Gastroesophageal sphincter (tissue), 4 donors: ENCODE measurements around the gene ARL16. TPM values are rescaled to one million over a fixed set of nuclear protein-coding genes. Genes with fewer than 3 reads are reported as not detected.

ENCODE experiments used
- ATAC-seq: fragments of 150-250 bp; one replicate; pipeline ENCODE4 v1.9.1; 2016; ENCODE audit warnings: mild to moderate bottlenecking, moderate library complexity
- H3K27ac ChIP-seq, 4 donors: fragments of 200-600 bp; sonication (generic) in 3 of 4; 1 replicate in 3 of 4; 2 replicates in 1 of 4; pipeline ENCODE4 v1.5.1; 2016 to 2019
- H3K27me3 ChIP-seq: fragments of 200-600 bp; sonication (generic); one replicate; pipeline ENCODE4 v1.5.1; 2019
- H3K36me3 ChIP-seq, 2 donors: fragments of 200-600 bp; sonication (generic); one replicate each; pipeline ENCODE4 v1.5.1; 2019; ENCODE audit warnings: control low read depth in 1 of 2
- H3K4me1 ChIP-seq, 3 donors: fragments of 200-600 bp; sonication (generic); 1 replicate in 2 of 3; 2 replicates in 1 of 3; pipeline ENCODE4 v1.5.1; 2016 to 2019; ENCODE audit warnings: control low read depth in 2 of 3
- H3K4me3 ChIP-seq, 2 donors: fragments of 200-600 bp; sonication (generic); one replicate each; pipeline ENCODE4 v1.5.1; 2019; ENCODE audit warnings: mild to moderate bottlenecking in 1 of 2, moderate library complexity in 1 of 2
- H3K9me3 ChIP-seq, 3 donors: fragments of 200-600 bp; sonication (generic); one replicate each; pipeline ENCODE4 v1.5.1; 2017 to 2019; ENCODE audit warnings: control low read depth in 2 of 3
- EP300 ChIP-seq: sonication (generic); formaldehyde crosslinking; IDR thresholded peaks from one replicate; pipeline ENCODE4 v1.6.1; 2017; ENCODE audit warnings: antibody characterized with exemption, mild to moderate bottlenecking
- POLR2A ChIP-seq, 2 donors: fragments of 450-650 bp; IDR thresholded peaks; one replicate each; pipeline ENCODE4 v1.6.1; 2017; ENCODE audit warnings: antibody characterized with exemption in 2 of 2, mild to moderate bottlenecking in 2 of 2, moderate library complexity in 1 of 2
- POLR2AphosphoS5 ChIP-seq: sonication (generic); formaldehyde crosslinking; IDR thresholded peaks from one replicate; pipeline ENCODE4 v1.6.1; 2017; ENCODE audit warnings: antibody characterized with exemption
- WGBS, 2 donors: methylation state at CpG; one replicate each; pipeline ENCODE4 v1.1.5; 2018; ENCODE audit warnings: low coverage in 1 of 2; 5-methylcytosine and 5-hydroxymethylcytosine counted together
- total RNA-seq, 4 donors: library from RNA; depleted of rRNA; stranded (reverse); fragments of >200 nt; gene quantifications; one replicate each; pipeline ENCODE4 v1.1.0, GENCODE V29; 2016
- TF ChIP-seq, protein P1 (sequence below), 4 experiments: fragments of 200-600 bp in 2 of 4; fragments of 450-650 bp in 2 of 4; sonication (generic) in 1 of 4; IDR thresholded peaks; one replicate each; pipeline ENCODE4 v1.5.1; 2017 to 2019; ENCODE audit warnings: antibody characterized with exemption in 4 of 4, mild to moderate bottlenecking in 2 of 4, moderate library complexity in 2 of 4

ARL16 gene
- total RNA-seq, 4 donors from 2014 or later, result 26.2 to 52.8 (median 30.2) TPM

DNA sequence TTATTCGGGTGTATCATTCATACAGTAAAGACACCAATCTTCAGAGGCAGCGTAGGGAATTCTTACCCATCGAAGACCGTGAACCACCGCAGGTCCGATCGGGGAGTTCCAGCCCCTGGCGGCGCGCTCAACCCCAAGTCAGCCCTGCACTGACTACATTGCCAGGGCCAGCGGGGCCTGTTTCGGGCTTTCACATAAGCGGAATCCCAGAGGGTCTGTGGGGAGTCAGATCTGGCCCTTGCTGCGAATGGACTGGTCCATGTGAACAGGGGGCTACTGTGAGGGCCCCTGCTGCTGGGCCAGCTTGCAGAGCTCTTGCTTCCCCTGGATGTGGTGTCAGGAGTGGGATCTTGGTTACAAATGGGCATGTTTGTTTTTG lies 34.9 kb downstream of the ARL16 start:
- TF ChIP-seq, protein P1, sequence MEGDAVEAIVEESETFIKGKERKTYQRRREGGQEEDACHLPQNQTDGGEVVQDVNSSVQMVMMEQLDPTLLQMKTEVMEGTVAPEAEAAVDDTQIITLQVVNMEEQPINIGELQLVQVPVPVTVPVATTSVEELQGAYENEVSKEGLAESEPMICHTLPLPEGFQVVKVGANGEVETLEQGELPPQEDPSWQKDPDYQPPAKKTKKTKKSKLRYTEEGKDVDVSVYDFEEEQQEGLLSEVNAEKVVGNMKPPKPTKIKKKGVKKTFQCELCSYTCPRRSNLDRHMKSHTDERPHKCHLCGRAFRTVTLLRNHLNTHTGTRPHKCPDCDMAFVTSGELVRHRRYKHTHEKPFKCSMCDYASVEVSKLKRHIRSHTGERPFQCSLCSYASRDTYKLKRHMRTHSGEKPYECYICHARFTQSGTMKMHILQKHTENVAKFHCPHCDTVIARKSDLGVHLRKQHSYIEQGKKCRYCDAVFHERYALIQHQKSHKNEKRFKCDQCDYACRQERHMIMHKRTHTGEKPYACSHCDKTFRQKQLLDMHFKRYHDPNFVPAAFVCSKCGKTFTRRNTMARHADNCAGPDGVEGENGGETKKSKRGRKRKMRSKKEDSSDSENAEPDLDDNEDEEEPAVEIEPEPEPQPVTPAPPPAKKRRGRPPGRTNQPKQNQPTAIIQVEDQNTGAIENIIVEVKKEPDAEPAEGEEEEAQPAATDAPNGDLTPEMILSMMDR (IDR thresholded peaks at IDR 0.05), result no peak
- TF ChIP-seq POLR2AphosphoS5, result no peak
- TF ChIP-seq EP300, result no peak
- no peak for TF ChIP-seq POLR2A (IDR thresholded peaks at IDR 0.05)
- ATAC-seq, result no peak
- H3K36me3 ChIP-seq, result no peaks in the 10 kb centered on the region
- H3K4me1 ChIP-seq, result peaks cover 0 to 8% (median 0%) of the 10 kb centered on the region in 3 donors
- 55 to 88% methylated on average over 8 to 13 of the region's 14 CpGs for WGBS, 2 donors
- no peak overlapping the region for H3K27ac ChIP-seq
- peaks cover 0 to 11% (median 0%) of the 10 kb centered on the region in 3 donors for H3K9me3 ChIP-seq
- no peak overlapping the region for H3K4me3 ChIP-seq
- H3K27me3 ChIP-seq, result peaks cover 67% of the 10 kb centered on the region

GRCh38 chr17:81648013-81648706 lies 35.4 kb downstream of the ARL16 start:
- H3K27me3 ChIP-seq, result peaks cover 62% of the 10 kb centered on the region

GRCh38 chr17:81647640-81648012 lies 36.0 kb downstream of the ARL16 start:
- Histone ChIP-seq H3K36me3 (no peaks in the 10 kb centered on the region), H3K4me3 (no peak overlapping the region), H3K4me1 (peaks cover 0 to 8% (median 0%) of the 10 kb centered on the region in 3 donors), H3K27me3 (peaks cover 56% of the 10 kb centered on the region), H3K27ac (no peak overlapping the region), H3K9me3 (peaks cover 0 to 11% (median 0%) of the 10 kb centered on the region in 3 donors)
- WGBS, 2 donors, result 38 to 39% methylated on average over 9 to 10 of the region's 21 CpGs
- ATAC-seq, result no peak
- no peak for TF ChIP-seq POLR2AphosphoS5

More at GRCh38 chr17:81648013-81648706, 35.4 kb downstream of the ARL16 start:
- Histone ChIP-seq H3K36me3 (no peaks in the 10 kb centered on the region), H3K9me3 (peaks cover 0 to 11% (median 0%) of the 10 kb centered on the region in 3 donors), H3K27ac (no peak overlapping the region), H3K4me1 (peaks cover 0 to 8% (median 0%) of the 10 kb centered on the region in 3 donors), H3K4me3 (no peak overlapping the region)
- WGBS, 2 donors, result 17% methylated on average over 3 of the region's 78 CpGs
- no peak for ATAC-seq
- TF ChIP-seq, protein P1 (IDR thresholded peaks at IDR 0.05), result no peak
- TF ChIP-seq POLR2AphosphoS5, result no peak
- no peak for TF ChIP-seq POLR2A (IDR thresholded peaks at IDR 0.05)
- TF ChIP-seq EP300, result no peak

DNA sequence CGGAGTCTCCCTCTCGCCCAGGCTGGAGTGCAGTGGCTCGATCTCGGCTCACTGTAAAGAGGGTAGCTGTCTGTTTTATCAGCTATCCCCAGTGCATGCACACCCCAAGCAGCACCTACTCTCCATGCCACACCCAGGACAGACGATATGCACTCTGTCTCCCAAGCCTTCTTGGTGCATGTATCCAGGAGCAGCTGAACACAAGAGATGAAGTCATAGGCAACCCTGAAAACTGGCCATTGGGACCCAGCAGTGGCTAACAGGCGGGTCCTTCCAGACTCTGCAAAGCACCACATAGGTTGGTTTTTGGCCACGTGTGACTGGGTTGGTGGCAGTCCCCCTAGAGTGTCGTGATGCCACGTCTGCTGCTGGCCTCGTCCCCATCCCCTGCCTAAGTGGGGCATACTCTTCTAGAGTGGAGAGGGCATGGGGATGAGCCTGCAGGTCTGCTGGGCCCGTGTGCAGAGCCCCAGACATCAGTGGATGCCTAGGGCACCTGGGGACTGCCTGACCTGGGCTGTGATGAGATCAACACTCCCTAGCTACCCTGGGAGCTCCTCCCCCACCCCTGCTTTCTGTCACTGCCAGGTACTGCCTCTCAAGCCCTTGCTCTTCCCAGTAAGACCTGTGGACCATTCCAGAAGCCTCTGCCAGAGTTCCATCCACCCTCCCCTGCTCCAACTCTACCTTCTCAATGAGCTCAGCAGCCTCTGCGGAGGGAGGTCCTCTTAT lies 36.6 kb downstream of the ARL16 start:
- TF ChIP-seq, protein P1 (IDR thresholded peaks at IDR 0.05), result no peak
- TF ChIP-seq EP300, result no peak
- TF ChIP-seq POLR2AphosphoS5, result no peak
- TF ChIP-seq POLR2A (IDR thresholded peaks at IDR 0.05), result no peak
- no peak overlapping the region for H3K27ac ChIP-seq
- ATAC-seq, result no peak
- 66% methylated on average over 8 of the region's 12 CpGs; no CpG with 5 or more reads in 1 of the 2 donors for WGBS, 2 donors
- no peaks in the 10 kb centered on the region for H3K36me3 ChIP-seq
- H3K4me3 ChIP-seq, result no peak overlapping the region
- peaks cover 0 to 11% (median 0%) of the 10 kb centered on the region in 3 donors for H3K9me3 ChIP-seq
- peaks cover 0 to 8% (median 0%) of the 10 kb centered on the region in 3 donors for H3K4me1 ChIP-seq
- peaks cover 52% of the 10 kb centered on the region for H3K27me3 ChIP-seq

DNA sequence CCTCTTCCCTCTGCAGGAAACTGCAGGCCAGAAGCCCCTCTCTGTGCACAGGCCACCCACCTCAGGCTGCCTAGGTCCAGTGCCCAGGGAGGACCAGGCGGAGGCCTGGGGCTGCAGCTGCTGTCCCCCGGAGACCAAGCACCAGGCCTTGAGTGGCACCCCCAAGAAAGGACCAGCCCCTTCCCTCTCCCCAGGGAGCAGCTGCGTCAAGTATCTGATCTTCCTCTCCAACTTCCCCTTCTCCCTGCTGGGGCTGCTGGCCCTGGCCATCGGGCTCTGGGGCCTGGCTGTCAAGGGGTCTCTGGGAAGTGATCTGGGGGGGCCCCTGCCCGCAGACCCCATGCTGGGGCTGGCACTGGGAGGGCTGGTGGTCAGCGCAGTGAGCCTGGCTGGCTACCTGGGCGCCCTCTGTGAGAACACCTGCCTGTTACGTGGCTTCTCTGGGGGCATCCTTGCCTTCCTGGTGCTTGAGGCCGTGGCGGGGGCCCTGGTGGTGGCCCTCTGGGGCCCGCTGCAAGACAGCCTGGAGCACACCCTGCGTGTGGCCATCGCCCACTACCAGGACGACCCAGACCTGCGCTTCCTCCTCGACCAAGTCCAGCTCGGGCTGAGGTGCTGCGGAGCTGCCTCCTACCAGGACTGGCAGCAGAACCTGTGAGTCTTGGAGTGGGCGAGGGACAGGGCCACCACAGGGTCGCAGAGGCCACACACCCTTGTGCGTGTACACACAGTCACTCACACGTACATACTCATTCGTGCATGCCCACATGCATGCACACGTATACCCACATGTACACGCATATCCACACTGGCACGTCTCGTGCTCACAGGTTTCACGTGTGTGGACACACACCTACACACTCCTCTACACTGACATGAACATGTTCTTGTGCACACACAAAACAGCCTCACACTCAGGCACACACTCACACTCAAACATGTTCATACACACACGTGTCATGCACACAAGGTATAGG lies 38.3 kb downstream of the ARL16 start:
- no peak overlapping the region for H3K4me3 ChIP-seq
- WGBS, 2 donors, result 54 to 94% methylated on average over 4 to 6 of the region's 29 CpGs
- no peak for ATAC-seq
- H3K36me3 ChIP-seq, result no peaks in the 10 kb centered on the region
- TF ChIP-seq POLR2AphosphoS5, result no peak
- no peak for TF ChIP-seq EP300
- TF ChIP-seq, protein P1 (IDR thresholded peaks at IDR 0.05), result no peak
- no peak for TF ChIP-seq POLR2A (IDR thresholded peaks at IDR 0.05)
- H3K27me3 ChIP-seq, result peaks cover 34% of the 10 kb centered on the region
- peaks cover 0 to 8% (median 0%) of the 10 kb centered on the region in 3 donors for H3K4me1 ChIP-seq
- peaks cover 0 to 11% (median 0%) of the 10 kb centered on the region in 3 donors for H3K9me3 ChIP-seq
- no peak overlapping the region for H3K27ac ChIP-seq
